Stimulated activated CD4-positive, alpha-beta T cell treated with anti-CD3 and anti-CD28 coated beads, Interleukin-4, amount 100 ng/mL, for 1 hour (primary cell): ENCODE results near the gene PKNOX2.

Experiments
- DNase-seq: peaks from one replicate; pipeline ENCODE4 v3.0.0-alpha.2; 2020

Gene PKNOX2

DNA sequence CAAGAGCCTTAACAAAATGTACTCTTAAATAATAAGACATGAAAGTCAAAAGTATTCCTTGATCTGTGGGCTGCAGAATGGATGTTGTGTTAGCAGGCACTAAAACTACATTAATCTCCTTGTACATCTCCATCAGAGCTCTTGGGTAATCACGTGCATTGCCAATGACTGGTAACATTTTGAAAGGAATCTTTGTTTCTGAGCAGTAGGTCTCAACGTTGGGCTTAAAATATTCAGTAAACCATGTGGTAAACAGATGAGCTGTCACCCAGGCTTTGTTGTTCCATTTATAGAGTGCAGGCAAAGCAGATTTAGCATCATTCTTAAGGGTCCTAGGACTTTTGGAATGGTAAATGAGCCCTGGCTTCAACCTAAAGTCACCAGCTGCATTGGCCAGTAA, 152.9 kb downstream of the PKNOX2 start:
- no peak for DNase-seq

DNA sequence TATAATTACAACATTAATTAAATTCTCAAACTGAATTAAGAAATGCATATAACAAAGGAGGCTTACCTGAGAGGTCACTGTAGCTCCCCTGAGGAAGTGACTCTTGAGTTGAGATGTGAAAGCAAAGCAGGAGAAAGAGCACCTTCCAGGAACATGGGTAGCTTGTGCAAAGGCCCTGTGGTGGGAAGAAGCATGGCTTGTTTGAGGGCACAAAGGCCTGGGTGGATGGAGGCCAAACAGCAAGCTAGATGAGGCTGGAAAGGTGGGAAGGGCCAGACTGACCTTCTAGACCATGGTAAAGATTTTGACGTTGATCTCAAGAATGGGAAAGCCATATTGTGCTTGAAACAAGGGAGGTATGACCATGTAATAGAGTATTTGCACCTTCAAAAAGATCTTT, 155.1 kb downstream of the PKNOX2 start:
- DNase-seq = no peak

DNA sequence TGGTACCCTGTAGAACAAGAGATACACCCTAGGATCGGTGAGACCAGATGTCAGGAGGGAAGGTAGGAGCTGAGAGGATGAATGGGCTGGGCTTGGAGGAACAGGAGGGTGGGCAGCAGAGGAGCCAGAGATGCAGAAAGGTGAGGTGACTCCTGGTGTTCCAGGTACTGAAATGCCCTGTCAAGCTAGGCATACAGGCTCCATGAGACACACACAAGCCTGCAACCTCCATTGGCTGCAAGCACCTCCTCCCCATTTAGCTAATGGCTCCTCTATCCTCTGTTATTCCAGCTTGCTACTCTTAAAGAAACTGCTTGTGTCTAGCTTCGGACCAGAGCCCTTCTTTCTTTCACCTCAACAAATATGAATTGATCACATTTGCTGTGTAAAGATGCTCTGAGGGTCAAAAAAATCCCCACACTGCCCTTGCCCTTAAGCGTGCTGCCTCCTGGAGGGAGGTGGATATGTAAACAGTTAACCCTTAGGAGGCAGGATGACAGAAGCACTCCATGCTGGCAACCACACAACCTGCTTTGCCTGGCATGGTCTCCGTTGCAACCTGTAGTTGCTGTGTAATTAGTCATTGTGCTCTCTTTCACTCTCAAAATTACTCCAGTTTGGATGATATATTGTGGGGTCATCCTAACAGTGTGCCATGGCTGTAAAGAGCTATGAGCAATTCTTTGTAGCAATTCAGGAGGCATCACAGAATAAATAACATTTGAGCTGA, 156.0 kb downstream of the PKNOX2 start:
- no peak for DNase-seq

DNA sequence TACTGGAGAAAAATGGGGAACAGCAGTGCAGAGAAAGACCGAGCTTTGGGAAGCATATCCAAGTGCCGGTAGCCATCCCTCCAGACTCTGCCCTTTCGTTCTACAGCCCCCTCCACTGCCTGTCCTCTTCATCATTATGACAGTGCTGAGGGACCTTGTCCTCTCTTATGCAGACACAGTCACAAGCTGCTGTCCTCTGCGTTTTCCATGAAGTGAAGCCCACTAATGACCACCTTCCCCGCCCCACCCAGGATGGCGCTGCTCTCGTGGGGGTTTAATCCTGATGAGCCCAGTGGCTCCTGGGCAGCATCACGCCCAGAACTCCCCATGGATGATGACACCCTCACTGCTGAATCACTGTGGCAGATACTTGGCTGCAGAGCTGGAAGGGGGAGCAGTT, 157.7 kb downstream of the PKNOX2 start:
- DNase-seq = no peak

DNA sequence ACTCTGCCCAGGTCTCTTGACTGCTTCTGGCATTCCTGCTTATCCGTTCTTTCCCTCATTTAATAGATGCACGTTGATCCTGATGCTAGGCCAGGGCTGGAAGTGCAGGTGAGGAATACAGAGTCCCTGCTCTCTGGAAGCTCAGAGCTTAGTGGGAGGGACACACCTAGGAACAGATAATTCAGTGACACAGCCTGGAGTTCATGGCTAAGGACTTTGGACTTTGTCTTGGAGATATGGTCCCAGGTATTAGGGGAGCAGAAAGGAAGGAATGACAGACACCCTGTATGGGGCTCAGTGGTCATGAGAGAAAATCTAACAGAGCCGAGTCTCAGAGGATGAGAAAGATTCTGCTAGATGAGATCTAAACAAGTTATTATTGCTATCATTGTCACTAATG, 160.6 kb downstream of the PKNOX2 start:
- no peak for DNase-seq

DNA sequence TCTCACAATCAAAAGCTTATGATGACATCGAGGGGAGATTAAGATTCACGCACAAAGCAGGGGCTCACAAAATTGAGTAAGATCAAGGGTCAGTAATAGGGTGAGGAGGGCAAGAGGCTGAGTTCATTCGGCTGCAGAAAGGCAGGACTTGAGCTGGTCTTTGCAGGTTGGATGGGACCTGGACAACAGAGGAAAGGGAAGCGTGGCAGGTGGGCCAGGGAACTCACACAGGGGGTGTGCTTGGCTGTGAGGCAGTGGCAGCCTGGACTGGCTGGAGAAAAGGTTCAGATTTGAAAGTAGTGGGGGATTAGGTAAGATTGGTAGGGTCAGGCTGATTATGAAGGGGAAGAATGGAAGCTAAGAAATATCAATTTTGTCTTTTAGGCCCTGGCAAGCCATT, 161.6 kb downstream of the PKNOX2 start:
- DNase-seq = no peak

DNA sequence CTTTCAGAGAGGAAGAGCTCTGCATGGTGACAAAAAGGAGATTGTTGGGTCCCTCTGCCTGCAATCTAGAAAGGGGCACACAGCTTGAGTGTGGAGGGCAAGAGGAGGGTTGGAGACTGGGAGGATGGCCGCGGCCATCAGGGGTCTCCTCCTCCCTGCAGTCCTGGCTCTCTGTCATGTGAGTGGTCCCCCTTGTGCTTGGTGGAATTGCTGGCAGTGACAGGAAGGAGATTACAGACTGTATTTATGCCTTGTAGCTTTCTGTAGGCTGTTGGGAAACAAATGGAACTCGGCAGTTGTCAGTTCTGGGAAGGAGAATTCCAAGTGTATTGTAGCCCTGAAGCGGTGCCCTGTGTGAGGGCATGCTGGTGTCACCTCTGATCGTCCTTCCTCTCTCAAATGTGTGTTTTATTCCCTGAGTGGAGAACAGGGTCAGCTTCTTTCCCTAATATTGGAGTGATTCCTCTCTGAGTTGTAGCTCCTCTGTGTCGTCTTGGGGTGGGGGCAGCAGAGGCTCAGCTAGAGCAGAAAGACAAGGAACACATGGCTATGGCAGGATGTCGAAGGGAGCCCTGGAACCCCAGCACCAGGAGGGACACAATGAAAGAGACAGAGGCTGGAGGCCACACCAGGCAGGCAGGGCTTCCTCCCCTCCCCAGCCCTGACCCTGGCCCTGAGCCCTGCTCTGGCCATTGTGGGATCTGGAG, 163.1 kb downstream of the PKNOX2 start:
- DNase-seq = no peak

DNA sequence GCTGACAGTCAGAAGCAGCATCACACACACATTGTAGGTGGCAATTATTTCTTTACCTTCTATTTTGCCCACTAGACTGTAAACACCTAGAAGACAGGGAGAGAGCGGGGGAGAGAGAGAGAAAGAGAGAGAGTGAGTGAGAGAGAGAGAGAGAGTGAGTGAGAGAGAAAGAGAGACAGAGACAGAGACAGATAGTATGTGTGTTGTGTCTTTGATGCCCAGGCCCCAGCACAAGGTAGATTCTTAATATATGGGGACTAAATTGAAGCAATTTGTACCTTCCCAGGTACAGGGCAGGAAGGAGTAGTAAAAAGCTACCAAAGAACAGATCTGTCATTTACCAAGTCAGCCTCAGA, 163.7 kb downstream of the PKNOX2 start:
- no peak for DNase-seq

DNA sequence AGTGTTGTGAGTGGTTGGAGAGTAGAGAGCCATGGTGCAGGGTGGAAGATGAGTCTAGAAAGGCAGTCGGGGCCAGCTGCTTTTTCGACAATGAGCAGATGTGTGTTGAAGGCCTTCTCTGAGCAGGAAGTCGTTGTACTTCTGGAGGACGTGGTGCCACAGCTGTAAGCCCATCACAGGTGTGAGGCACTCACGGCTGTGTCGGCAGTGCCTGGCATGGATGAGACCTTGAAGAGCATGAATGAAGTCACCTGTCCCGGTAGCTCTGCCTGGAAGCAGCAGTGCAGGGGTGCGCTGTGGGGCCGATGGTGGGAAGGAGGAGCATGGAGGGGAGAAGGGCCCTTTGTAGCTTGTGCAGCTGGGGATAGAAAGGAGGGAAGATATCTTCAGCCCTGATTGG, 165.2 kb downstream of the PKNOX2 start:
- no peak for DNase-seq

DNA sequence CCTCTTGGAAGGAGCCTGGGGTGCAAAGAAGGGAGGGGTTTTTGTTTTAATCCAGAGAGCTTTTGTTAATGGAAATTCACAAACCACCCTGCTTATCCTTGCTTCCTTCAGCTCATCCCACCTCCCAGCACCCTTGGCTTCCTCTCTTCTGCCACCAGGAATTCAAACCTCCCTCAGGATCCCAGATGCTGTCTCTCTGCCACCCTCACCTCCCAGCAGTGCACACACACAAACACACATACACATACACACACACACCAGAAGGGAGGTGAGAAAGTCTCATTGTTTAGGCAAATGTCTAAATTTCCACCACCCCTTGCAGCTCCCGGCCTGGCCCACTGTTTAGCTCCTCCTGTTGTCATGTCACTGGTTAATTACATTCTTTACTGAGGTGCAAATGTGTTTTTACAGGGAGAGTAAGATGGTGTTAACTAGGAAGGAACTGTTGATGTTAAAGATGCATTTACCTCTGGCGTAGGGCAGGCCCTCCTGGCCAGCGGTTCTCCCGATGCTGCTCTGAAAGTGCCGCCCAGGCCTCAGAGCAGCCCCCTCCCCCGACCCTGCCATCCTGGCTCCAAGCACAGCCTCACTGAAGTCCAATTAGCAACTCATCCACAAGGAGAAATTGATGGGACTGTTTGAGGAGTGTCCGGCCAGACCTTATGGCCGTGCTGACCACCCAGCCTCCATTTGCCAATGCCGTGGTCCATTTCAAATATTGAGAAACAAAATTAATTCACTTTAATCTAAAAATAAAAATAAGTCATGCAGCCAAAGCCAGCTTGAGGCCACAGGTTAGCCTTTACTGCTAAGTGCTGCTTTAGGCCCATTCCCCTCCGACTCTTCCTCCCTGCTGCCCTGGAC, 166.1 kb downstream of the PKNOX2 start:
- no peak for DNase-seq

DNA sequence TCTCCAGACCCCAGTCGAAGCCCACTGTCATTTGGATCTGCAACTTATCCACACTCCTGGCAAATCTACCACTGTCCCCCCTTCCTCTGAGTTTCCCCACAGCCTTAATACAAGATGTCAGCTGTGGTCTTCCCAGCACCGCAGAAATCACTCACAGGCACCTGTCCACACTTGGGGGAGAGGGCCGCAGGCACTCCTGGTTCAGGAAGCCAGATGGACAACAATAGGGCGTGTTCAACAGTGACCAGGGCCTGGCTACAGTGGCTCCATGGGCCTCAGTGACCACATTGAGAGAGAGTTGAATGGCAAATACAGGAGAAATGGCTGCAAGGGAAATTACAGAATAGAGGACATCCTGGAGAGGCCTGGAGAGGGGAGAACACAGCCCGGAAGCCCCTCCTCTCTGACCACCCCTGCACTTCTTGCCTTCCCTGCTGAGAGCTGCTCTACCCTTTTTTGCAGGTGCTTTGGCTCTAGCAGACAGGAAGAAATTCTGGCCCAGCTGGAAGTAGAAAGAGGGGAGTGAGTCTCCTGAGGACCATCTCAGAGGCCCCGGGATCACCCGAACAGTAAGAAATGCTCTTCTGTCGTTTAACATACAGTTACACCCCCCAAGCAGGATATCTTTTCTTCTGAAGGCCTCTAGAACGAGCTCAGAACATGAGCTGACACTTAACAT, 166.9 kb downstream of the PKNOX2 start:
- DNase-seq = no peak

DNA sequence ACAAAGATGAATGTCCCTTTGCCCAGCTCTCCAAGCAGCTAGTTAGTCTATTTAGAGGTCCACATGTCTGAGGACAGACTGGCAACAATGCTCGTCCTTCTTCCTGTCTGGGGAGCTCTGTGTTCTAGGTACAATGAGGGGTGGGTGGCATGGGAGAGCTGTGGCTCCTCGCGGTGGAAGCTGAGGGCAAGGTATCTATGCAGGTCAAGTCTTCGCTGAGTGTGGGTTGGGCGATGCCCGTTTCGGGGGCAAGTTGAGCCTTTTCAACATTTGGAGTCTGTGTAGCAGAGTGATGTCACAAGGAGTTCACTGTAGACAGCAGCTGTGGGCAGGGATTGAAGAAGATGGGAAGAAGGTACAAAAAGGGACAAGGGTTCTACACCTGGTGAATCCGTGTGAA, 168.3 kb downstream of the PKNOX2 start:
- no peak for DNase-seq

DNA sequence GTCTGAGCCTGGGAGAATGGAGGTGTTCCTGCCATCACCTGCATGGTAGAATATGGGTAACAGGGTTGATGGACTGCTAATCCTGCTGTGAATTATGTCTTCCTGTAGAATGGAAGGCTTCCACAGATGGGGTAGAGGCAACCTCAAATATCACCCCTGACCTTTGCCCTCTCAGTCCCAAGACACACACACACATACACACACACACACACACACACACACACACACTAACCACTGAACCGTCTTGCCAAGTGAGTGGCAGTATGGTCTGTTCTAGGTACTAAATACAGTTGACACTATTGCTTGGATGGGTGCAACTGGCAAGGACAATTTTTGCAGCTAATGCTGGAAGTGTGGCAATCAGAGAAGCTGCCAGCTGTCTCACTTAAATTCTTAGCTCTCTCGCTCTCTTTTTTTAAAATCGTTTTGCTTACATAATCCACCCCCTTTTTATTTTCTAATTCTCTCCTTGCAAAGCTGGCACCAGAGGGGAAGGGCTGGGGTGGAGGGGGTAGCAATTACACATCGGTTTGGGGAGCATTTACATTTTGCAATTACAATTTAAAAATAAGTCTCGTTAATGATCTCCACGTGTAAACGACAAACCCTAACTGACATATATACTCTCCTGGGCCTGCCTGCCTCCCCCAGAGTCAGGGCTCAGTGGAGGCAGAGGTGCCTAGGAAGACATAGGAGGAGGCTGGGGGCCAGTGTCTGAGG, 169.0 kb downstream of the PKNOX2 start:
- DNase-seq = no peak

DNA sequence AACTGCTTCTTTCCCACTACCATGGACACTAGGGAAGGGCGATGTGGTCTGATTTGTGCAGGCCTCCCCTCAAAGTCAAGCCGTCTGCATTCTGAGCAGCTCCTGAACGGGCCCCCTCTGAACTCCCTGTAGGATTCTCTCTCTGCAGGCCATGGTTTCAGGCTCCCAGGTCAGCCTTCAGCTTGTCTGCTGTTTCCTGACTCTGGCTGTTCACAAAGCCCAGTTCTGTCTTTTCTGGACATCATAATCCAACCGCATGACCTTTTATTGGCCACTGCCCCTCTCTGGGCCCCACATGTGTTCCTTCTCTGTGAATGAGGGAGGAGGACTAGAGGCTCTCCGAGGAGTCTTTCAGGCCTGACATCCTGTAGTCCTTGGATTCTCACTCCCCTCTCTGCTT, 170.6 kb downstream of the PKNOX2 start:
- no peak for DNase-seq

DNA sequence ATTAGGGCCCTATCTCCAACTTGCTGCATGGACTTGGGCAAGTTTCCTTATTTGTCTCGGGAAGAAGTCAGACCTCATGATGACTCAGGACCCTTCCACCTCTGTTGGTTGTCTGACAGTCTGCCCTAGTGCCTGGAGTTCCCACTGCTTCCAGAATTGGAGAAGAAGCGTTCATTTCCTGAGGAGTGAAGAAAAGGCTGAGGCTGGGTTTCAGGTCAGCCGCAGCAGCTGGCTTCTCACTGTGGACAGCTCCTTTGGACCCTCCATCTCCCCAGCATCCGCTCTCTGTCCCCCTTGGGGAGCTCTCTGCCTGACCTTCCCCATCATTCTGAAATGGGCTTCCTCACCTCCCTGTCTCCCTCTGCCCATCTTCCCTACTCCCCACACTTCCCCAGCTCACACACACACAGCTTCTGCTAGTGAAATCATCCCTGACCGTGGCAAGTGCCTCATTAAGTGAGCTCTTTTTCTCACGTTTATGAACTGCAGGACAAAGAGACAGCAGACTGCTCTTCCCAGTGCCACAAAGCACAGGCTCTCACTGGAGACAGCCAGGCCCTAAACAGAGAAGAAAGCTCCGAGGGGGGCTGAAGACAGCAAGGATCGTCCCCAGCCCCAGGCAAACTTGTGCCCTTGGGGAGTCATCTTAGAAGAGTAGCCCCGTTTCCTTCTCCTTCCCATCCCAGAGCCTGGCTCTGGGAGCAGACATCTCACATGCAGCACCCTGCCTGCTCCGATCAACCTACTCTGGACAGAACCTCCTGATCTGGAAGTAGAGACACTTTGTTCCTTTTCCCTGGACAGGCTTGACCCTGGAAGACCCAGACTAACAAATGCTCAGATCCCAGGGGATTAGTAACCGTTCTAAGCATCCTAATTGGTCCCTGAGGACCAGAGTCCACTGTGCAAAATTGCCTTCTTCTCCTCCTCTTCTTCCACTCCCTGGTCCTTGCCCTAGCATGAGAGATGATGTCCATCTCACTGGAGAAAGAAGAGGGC, 173.6 kb downstream of the PKNOX2 start:
- no peak for DNase-seq

DNA sequence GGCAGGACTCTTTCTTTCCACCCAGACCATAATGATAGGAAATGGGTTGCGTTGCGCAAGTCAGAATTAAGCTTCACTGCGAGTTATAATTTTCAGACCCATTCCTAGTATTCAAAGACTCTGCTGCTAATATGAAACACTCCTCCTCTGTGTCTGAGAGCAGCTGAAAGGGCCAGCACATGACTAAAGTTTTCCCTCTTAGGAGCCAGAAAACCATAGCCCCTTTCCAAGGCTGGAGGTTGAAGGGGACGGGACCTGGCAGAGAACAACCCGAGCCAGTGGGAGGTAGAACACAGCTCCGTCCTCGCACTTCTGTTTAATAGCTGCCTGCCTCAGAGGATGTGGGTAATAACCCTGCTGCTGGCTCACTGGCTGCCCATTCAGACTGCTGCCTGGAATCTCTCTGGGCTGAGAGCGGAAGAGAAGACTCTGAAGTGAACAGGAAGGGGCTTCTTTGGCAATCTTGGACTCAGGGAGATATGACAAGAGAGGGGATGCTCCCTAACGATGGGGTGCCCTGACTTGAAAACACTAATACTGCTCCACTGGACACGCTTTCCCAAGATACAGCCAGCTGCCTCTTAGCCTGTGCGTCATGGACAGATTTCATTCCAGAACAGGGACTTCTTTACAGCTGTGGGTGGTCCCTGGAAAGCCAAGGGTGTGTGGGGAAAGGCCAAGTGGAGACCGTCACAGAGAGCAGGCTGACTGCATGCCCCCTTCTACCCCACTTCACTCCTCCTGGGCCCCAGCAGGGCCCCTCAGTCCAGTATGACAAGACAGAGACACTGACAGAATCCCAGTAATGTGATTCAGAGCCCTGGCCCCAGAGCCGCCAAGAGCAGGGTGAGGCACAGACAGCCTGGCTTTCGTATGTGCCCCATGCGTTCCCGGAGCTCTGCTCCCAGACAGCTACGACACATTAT, 174.6 kb downstream of the PKNOX2 start:
- no peak for DNase-seq

DNA sequence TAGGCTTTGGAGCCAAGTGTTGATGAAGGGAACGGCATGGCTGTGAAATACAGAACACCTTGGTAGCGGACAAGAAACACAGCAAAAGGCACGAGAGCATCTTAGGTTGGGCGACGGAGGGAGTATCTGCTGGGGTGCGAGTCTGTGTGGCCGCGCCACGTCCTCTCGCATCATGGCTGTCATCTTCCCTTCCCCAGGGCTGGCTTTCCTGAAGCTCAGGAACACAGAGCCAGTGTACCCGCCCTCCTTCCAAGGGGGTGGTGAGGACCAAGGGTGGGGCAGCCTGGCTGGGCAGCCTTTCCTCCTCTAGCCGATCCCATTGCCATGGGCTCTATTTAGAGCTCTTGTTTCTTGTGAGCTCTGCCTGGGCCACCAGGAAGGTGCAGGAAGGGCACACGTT, 177.1 kb downstream of the PKNOX2 start:
- DNase-seq = no peak

DNA sequence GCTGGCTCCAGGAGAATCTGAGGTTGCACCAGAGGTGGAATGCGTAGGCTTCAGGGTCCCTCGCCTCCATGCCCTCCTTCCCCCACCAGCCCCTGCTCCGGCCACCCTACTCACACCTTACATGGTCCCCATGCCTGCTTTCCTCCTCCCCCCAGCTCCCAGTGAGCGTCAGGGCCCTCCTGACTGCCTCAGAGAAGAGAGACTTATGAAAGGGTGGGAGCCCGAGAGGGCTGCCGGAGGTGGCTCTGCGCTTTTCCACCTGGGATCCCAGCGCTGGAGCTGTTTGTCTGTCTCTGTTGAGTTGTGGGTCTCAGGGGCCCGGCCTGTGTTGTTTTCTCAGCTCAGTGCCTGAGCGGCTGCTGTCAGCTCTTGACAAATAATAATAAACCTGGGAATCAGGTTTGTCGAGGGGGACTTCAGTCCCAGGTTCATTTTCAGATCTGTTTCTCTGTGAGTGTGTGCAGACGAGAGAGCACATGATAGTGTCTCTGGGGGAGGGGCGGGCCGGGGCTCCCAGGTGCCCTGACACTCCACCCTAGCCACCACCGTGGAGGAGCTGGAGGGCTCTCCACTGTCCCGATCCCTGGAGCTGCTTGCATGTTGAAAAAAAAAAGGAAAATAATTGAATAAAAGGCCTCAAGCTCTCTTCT, 177.9 kb downstream of the PKNOX2 start:
- DNase-seq = no peak

DNA sequence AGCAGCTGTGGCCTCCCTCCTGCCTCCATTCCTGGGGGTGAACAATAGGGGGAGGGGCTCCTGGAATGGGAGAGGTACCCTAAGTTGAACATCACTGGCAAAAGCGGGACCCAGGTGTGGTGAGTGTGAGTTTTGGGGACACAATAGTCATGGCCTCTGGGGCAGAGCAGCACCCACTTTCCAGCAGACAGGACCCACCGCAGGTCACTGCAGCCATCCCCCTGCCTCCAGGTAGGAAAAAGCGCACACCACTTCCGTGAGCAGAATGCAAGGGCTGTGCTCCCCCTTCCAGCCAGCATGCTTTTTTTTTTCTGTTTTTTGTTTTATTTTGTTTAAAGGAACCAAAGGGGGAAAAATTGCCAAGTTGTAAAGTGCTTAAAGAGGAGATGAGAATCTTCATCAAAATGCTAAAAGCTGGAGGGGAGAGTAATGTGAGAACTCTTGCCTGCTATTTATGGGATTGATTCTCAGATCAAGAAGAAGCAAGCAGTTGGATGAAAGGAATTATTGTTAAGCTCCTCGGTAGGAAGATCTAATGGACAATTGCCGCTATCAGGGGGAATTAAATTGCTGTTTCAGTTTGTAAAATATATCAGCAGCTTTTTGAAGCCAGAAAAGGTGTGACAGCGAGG, 178.7 kb downstream of the PKNOX2 start:
- DNase-seq = no peak
